Activated CD4-positive, alpha-beta T cell treated with anti-CD3 and anti-CD28 coated beads, Interleukin-2, amount 50 U/mL, for 16 hours (primary cell): ENCODE measurements around the gene IFNAR1.
A peak's percentile ranks its signal among the peaks of the same experiment; 100 is the strongest.
"Not testable (repeated sequence)": the region's sequence is repeated elsewhere in the genome, so short reads cannot be mapped to it uniquely, and the experiment has no call there.

Experiments
- DNase-seq: peaks from one replicate; pipeline ENCODE4 v3.0.0-alpha.2; 2020

The IFNAR1 gene

DNA sequence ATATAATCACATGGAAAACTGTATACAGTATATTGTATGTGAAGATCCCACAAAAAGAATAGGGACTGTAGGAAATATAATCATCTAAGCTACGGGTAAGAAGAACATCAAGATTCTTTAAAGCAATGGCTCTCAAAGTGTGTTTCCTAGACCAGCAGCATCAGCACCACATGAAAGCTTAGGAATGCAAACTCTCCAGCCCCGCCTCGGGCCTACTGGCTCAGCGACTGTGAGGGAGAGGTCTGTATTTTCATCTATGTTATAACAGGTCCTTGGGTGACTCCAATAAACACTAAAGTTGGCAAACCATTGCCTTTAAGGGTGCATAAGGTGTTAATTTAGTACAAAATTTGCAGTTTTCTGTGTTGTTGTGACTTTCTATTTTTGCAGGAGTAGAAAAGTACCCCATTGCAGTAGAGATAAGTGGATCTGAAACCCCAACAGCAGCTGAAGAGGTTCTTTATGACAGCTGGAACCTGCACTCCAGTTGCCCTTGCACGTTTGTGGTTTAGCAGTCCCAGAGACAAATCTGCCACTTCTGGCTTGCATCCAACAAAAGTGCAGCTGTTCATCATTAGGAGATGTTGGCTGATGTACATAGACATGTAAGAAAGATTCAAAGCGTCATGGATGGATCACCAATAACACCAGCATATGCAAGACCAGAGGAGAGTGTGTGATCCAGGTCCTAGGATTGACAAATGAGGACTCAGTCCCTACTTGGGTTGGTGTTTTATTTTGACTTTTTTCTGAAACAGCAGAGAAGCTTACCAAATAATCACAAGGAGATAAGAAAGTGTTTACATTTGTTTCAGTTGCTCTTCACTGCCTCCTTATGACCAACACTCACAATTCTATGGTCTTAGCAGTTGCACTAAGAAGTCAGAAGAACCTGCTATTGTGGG lies 15.9 kb upstream of the IFNAR1 start:
- no peak for DNase-seq

DNA sequence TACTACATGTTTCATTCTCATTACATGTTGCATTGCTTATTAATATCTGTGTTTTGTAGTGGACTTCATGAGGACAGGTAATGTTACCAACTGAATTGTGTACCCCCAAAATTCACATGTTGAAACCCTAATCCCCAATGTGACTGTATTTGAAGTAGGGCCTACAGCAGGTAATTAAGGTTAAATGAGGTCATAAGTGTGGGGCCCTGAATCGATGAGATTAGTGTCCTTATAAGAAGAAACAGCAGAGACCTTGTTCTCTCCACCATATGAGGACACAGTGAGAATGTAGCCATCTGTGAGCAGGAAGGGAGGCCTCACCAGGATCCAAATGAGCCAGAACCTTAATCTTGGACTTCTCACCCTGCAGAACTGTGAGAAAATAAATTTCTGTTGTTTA lies 15.0 kb upstream of the IFNAR1 start:
- no peak for DNase-seq

DNA sequence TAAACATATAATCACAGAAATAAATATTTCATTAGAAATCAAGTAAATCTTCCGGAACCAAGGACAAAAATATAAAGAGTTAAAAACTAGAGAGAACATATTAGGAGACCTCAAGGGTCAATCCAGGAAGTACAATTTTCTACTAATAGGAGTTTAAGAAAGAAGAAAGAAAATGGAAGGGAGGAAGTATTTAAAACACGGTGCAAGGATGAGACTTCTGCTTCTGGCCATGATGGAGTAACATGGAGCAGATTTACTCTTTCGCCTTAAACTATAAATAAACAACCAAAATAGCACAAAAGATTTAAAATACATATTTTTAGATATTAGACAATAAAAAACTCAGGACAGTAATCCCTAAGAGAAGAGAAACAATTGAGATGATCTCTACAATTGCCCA lies 12.6 kb upstream of the IFNAR1 start:
- DNase-seq = no peak

DNA sequence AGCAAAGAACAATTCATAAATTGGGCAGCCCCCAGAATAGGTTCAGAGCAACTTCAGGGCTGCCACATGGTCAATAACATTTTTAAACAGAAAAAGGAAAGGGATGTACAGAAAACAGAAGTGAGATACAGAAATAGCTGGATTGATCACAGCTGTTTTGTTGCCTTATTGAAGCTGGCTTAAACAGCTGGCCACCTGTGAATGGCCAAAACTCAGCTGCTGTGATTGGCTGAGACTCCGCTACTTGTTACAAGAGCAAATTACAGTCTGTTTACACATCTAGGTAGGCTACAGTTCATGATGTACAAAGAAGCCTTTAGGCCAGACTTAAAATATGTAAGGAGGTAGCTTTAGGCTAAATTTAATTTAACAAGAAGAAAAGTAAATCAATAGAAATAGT lies 11.6 kb upstream of the IFNAR1 start:
- DNase-seq = no peak

DNA sequence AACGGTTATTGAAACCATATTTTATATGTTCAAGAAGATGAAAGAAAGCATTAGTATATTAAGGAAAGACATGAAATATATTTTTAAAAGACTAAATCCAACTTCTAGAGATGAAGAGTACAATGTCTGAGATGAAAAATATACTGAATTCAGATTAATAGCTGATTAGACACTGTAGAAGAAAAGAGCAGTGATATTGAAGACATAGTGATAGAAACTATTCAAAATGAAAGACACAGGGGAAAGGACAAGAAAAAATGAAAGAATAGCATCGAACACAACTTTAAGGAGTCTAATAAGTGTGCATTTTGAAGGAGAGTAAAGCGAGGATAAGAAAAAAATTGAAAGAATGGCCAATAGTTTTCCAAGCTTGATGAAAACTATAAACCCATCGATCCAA lies 11.2 kb upstream of the IFNAR1 start:
- no peak for DNase-seq

DNA sequence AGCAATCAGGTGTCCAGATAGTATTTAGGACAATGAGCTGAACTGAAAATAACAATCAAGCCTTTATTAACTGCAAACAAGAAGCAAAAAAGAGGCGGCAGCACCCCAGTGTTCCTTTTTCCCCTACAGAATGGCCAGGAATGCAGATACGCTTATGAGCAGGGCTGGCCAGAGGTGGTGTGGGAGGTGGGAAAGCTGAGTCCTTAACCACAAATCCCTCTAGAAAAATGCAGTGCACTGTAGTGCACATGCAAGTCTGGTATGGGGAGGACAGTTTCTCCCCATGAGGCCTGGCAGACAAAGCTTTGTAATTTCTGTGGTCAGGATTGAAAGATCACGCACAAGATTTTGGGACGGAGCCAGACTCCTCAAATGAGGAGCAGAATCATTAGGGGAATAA lies 10.7 kb upstream of the IFNAR1 start:
- no peak for DNase-seq

DNA sequence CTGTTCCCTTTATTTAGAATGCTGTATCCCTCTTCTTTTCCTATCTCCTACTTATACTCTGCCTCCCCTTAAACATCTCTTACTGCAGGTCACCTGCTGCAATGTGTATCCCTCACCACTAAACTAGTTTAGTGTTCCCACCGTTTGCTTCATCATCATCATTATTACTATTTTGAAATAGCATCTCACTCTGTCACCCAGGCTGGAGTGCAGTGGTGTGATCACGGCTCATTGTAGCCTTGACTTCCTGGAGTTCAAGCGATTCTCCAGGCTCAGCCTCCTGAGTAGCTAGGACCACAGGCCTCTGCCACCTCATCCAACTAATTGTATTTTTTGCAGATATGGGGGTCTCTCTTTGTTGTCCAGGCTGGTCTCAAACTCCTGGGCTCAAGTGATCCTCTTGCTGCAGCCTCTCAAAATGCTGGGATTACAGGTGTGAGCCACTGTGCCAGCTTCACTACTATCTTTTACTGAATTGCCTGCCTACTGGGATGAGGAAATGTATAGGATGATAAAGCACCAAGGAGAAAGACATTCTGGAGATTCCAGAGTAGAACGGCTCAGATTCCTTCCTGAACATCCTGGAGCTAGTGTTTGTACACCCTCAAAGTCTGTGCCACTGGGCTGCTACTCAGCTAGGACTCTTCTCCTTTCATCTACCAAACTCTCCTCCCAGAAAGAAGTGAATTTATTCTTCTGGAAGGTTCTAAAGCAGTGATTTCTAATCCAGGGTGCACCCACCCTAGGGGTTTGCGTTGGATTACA lies 8.6 kb upstream of the IFNAR1 start:
- DNase-seq = no peak

DNA sequence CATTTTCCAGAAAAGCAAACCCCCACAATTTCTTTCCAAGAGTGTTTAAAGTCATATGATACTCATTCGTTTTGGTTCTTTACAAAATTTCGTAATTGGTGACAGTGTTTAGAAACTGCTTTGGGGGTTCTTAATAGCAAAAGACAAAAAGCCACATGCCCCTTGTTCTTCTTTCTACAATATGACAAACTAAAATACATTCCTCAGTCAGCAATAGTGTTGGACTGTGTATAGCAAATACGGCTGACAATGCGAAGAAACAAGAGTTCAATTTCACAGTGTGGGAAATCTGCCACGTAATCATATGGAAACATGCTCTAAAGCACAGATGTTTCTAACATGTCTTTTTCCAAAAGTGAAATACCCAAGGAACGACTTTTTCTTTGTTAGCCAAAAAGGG lies 7.6 kb upstream of the IFNAR1 start:
- no peak for DNase-seq

DNA sequence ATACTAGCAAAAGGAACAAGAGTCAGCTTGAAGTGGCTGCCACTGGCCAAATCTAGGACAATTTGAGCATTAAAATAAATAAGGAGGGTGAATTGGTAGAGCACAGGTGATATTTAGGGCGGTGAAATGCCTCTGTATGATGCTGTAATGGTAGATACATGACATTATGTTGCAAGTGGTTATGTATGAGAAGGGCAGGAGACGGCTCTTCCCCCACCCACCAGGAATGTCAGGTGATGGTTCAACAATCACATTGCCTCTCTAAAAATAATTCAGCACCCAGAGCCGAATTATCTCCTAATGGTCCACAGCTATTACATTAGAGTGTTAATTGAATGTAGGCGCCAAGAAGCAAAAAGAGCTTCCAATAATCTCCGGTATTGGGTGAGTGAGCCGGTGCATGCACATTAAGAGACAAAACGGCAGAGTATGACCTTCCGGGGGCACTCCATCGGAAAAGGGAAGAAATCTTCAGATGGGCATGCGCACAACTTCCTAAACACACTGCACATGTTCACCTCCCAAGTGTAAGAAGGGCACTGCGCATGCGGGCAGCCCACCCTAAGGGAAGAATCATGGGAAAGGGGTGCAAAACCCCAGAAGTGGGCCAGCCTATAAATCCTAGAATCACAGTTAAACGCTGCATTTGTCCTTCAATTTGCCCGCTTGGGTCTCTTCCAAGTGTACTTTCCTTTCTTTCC lies 6.8 kb upstream of the IFNAR1 start:
- DNase-seq = no peak

DNA sequence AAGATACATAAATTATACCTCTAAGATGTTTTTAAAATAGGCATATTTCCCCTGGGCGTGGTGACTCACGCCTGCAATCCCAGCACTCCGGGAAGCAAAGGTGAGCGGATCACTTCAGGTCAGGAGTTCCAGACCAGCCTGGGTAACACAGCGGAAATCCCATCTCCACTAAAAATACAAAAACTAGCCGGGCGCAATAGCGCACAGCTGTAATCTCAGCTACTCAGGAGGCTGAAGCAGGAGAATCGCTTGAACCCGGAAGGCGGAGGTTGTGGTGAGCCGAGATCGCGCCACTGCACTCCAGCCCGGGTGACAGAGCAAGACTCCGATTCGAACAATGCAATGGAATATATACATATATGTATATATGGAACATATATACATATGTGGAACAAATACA lies 3.8 kb upstream of the IFNAR1 start:
- DNase-seq = not testable (repeated sequence)

DNA sequence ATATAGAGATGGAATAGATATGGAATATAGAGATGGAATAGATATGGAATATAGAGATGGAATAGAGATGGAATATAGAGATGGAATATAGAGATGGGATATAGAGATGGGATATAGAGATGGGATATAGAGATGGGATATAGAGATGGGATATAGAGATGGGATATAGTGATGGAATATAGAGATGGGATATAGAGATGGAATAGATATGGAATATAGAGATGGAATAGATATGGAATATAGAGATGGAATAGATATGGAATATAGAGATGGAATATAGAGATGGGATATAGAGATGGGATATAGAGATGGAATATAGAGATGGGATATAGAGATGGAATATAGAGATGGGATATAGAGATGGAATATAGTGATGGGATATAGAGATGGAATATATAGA lies 1.2 kb upstream of the IFNAR1 start:
- not testable (repeated sequence) for DNase-seq

DNA sequence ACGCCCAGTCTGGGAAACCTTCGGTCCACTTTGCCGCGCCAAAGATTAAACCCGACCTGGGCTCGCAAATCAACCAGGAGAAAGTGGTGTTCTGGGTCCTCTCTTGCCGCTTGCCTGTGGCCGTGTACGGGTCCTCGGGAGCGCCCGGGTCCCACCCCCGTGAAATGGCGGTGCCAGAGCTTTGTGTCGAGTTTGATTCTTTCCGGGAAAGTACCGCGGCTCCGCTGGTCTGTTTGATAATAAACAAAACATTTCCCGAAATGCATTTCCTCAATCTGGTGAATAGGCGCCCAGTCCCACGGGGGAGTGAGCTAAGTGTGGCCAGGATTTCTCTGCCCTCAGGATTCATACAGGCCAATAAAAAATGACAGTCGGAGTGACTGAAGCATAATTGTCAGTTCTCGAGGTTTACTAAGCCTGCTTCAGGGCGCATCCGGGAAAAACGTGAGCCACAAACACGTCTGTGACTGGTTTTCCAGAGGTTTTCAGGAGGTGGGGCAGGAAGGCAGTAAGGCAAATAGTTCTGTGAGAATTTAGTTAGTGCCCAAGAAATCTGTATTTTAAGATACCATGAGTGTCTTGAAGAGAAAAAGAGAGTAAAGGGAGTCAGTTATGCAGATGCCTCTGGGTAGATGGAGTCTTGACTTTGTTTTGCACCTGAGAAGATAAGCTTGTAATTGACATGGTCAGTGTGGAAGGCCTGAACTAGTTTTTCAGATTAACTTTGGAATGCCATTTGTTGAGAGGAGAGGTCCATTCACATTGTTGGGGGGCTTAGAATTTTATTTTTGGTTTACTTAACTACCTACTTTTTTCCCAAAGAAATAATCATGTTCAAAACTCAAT lies 675 bp downstream of the IFNAR1 start:
- DNase-seq = peak; percentile 64

DNA sequence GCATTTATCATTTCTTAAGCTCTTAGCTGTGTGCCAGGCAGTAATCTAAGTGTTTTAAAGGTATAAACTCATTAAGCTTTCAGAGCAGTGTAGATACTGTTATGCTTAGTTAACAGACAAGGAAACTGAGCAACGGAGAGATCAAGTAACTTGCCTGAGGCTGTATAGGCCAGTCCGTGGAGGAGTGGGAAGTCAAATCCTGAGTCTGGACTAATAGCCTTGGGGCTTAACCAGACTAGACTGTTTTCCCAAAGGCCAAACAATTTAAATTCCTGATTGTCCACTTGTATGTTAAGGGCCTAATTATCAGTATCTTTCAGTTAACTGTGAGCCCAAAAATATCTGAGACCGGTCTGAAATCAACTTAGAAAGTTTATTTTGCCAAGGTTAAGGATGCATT lies 2.6 kb downstream of the IFNAR1 start:
- no peak for DNase-seq

DNA sequence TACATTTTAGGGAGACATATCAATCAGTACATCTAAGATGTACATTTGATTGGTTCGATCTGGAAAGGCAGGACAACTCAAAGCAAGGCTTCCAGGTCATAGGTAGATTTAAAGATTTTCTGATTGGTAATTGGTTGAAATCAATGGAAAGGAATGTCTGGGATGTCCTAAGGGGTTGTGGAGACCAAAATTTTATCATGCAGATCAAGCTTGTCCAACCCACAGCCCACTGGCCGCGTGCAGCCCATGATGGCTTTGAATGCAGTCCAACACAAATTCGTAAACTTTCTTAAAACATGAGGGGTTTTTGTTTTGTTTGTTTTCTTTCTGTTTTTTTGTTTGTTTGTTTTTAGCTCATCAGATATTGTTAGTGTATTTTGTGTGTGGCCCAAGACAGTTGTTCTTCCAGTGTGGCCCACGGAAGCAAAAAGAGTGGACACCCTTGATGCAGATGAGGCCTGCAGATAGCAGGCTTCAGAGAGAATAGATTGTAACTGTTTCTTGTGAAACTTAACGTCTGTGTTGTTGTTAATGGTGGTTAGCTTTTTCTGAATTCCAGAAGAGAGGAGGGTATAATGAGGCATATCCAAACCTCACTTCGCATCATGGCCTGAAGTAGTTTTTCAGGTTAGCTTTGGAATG lies 3.1 kb downstream of the IFNAR1 start:
- no peak for DNase-seq

DNA sequence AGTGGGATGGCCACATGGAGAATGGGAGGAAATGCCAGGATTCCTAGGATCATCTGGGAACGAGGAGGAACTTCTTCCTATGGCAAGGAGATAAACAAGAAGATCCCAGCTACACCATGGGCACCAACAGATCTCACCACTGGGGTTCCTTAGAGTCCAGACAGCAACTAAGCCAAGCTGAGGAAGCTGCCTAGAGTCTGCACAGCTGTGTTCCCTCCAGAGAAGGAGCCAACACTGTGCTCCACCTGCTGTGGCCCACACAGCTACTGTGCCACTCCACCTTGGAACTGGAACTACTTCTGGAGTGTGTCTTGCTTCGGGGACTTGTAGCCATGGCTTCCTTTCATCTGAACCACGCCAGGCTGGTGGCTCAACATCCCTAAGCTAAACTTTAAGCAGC lies 6.0 kb downstream of the IFNAR1 start:
- no peak for DNase-seq

DNA sequence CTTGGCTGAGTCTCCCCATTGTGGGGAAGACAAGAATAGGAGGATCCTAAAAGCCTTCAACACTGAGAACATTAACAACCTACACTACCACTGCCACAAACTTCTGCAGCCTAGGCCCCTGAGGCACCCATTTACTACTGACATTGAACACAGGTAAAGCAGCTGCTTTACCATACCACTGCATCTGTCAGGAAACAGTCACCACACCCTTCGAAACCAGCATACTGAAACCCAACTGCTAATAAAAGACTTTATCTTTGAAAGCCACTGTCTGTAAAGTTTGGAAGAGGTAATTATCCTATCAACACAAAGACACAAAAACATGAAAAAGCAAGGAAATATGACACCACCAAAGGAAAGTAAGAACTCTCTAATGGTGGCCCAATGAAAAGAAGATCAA lies 7.4 kb downstream of the IFNAR1 start:
- no peak for DNase-seq

DNA sequence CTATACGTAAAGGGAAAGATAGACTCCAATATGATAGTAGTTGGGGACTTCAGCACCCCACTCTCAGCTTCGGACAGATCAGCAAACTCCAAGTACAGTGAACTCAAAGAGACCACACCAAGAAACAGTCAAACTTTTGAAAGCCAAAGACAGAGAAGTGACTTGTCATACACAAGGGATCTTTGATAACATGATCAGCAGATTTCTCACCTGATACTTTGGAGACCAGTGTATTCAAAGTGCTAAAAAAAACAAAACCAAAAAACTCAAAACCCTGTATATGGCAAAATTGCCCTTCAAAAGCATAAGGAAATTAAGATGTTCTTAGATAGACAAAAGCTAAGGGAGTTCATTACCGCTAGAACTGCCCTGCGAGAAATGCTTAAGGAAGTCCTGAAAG lies 9.4 kb downstream of the IFNAR1 start:
- no peak for DNase-seq

DNA sequence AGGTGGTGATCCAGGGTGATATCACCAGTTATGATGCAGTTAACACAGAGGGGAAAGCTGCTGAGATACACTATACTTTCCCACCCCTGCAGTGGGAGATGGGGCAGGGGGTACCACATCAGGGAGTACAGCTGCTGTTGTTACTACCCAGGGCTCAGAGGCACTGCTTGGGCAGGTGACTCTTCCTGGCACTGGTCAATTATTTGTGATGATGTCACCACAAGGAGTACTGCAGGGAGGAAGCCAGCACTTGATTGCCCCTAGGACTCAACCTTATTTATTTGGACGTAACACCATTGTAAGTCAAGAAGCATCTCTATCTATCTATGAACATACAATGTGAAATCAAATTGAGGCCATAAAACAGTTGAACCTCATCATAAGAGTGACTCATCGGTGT lies 10.1 kb downstream of the IFNAR1 start:
- no peak for DNase-seq

DNA sequence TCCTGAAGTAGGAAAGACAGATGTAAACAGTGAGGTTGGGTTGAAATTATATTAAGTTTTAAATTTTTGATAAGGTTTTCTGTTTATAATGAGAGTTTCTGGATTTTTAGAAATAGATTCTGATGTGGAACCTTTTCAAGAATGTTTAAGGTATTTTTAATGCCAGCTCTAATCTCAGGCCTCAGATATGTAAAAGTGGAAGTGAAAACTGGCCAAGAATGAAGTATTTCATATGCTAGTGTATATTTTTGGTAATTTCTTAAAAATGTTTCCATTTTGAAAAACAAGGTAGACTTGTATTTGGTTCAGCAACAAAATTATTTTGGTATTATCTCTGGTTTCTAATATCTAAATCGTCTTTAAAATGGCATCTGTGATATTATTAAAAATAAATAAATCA lies 14.4 kb downstream of the IFNAR1 start:
- DNase-seq = no peak

DNA sequence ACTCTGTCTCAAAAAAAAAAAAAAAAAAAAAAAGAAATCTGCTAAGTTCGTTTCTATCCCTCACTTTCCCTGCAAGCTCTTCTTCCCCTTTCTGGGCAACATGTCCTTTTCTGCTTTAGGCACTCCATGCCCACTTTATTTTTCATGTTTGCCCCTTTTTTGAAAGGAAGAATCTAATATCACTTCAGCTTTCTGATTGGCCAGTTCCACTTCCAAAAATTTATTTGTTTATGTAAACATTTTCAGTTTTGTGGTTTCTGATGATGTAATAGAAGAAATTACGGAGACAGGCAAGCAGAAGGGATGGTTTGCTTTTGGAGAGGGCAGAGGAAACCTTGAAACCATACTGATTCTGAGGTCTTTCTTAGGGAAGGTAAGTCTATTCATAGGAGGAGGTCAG lies 15.1 kb downstream of the IFNAR1 start:
- DNase-seq = no peak

DNA sequence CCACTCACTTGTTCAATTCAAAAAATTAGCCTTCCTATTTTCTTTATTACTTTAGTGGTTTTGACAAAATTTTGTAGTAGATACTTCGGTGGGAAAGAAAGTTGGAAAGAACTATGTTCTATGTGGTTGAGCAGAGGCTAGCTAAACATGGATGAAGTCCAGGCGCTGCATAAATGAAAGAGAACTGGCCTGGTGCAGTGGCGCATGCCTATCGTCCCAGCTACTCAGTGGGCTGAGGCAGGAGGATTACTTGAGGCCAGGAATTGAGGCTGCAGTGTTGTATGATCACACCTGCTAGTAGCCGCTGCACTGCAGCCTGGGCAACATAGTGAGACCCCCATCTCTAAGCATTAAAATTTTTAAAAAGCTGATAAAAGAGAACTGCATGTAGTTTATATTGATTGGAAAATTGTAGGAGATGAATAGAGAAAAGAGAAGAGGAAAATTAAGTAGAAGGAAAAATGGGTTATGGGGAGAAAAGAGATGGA lies 21.0 kb downstream of the IFNAR1 start:
- no peak for DNase-seq

DNA sequence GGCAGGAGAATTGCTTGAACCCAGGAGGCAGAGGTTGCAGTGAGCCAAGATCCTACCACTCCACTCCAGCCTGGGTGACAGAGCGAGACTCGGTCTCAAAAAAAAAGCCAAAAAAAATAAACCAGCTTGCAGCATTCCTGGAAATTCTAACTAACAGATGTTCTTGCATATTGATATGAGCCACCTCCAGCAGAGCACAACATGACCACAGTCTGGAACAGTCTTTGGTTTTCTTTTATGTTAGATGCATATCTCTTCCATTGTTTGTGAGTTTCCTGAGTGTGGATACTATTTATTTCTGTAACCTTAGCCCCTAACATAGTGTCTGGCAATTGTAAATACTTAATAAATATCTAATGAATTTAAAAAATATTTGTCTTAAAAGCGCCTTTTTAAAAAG lies 23.9 kb downstream of the IFNAR1 start:
- DNase-seq = no peak
